ENCODE measurements around the gene JPH3. TPM values are rescaled to one million over a fixed set of nuclear protein-coding genes. Genes with fewer than 3 reads are reported as not detected.
A peak's percentile ranks its signal among the peaks of the same experiment; 100 is the strongest.

The JPH3 gene
- total RNA-seq, 1 experiment from 2014 or later, result 32.7 TPM

DNA sequence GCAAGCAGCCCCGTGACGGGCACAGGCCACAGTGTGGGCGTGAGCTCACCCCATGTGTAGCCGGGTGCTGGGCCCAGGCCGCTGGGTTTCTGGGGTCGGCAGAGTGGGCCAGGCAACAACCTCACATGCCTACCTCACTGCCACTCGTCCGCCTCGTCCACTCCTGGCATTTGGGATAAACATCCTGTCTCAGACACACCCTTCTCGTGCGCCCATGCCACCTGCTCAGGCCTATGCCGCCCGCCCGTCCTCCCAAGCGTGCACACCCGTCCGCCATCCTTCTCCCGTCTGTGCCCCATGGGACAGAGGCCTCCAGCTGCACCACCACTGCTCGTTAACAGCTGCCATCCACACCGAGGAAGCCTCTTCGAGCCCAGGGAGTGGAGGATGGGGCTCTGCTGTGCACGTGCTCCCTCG lies 99.2 kb downstream of the JPH3 start:
- H3K23ac ChIP-seq (ENCODE audit: insufficient read length, low read depth, low read length), result no peak overlapping the region
- no peak overlapping the region; a peak in 1 of 5 replicates for H3K4me3 Mint-ChIP-seq
- H3K9me3 Mint-ChIP-seq, result no peaks in the 10 kb centered on the region
- H4K5ac ChIP-seq (ENCODE audit: insufficient read length, low read depth, low read length), result no peak overlapping the region
- H3K27me3 Mint-ChIP-seq (ENCODE audit: low read depth), result no peaks in the 10 kb centered on the region
- no peaks in the 10 kb centered on the region for H3K79me2 ChIP-seq (ENCODE audit: insufficient read depth, low read length)
- H3K23me2 ChIP-seq (ENCODE audit: insufficient read length, low read depth, low read length, poor library complexity, severe bottlenecking), result no peaks in the 10 kb centered on the region
- H3K4me1 ChIP-seq (ENCODE audit: insufficient read depth, low read length), result no peaks in the 10 kb centered on the region
- no peak overlapping the region for H2BK15ac ChIP-seq (ENCODE audit: low read depth, low read length)
- peaks cover 6 to 64% (median 55%) of the 10 kb centered on the region in 3 experiments; a peak in 6 of 7 replicates for H3K36me3 Mint-ChIP-seq (ENCODE audit: insufficient read depth in 1 of 3, low read depth in 3 of 3)
- no CpG with 5 or more reads among the region's 23 CpGs for WGBS (ENCODE audit: extremely low coverage, insufficient read length, low lambda C conversion rate)
- no peak overlapping the region for H3K56ac ChIP-seq (ENCODE audit: insufficient read length, low read depth, low read length)
- H4K20me1 ChIP-seq (ENCODE audit: control insufficient read depth, insufficient read depth, insufficient read length), result no peaks in the 10 kb centered on the region
- H3K27ac Mint-ChIP-seq, result peak overlapping the region in 1 of 3 experiments; percentile 20; a peak in 1 of 7 replicates
- no peak overlapping the region; the same call in 1 of the 2 replicates for H3K14ac ChIP-seq (ENCODE audit: insufficient read depth, low read length)
- no peak for TF ChIP-seq CTCF (conservative IDR thresholded peaks at IDR 0.05)
- no peak overlapping the region for H3K27ac ChIP-seq (ENCODE audit: insufficient read length, low read depth, low read length)
- H2BK120ac ChIP-seq (ENCODE audit: low read depth, low read length, poor library complexity, severe bottlenecking), result no peak overlapping the region
- no peak overlapping the region for H2BK5ac ChIP-seq (ENCODE audit: insufficient read length, low read length)
- no peak overlapping the region for H3T11ph ChIP-seq (ENCODE audit: low read length)
- no peaks in the 10 kb centered on the region for H3K9me3 ChIP-seq (ENCODE audit: control insufficient read depth, low read depth, low read length)
- no peaks in the 10 kb centered on the region for H3K79me1 ChIP-seq (ENCODE audit: insufficient read depth, low read depth, low read length, poor library complexity, severe bottlenecking)
- no peak overlapping the region for H2AFZ ChIP-seq (ENCODE audit: low read length)
- H3K4me1 Mint-ChIP-seq, result peaks cover 3 to 15% of the 10 kb centered on the region in 2 experiments
- H3K27me3 ChIP-seq (ENCODE audit: insufficient read depth, low read length), result no peaks in the 10 kb centered on the region
- no peak overlapping the region for H4K8ac ChIP-seq (replicated peaks; ENCODE audit: insufficient read length, low read depth, low read length)
- H3K9ac ChIP-seq (ENCODE audit: extremely low read depth, insufficient read length, low read length), result no peak overlapping the region
- no peak overlapping the region for H2BK20ac ChIP-seq (ENCODE audit: low read depth, low read length, poor library complexity, severe bottlenecking)
- H3K18ac ChIP-seq (ENCODE audit: insufficient read length, low read depth, low read length), result no peak overlapping the region
- H4K91ac ChIP-seq (ENCODE audit: insufficient read length, low read depth, low read length), result no peak overlapping the region
- DNase-seq, result no peak
- H2BK12ac ChIP-seq (ENCODE audit: insufficient read length, low read depth, low read length), result no peak overlapping the region
- no peak overlapping the region for H3K4ac ChIP-seq (ENCODE audit: low read depth, low read length)
- H3K4me2 ChIP-seq (ENCODE audit: insufficient read depth, insufficient read length, low read length), result no peak overlapping the region
- no peak overlapping the region for H2AK5ac ChIP-seq (ENCODE audit: insufficient read length, low read length)

All from H9 (cell line).